DMS 273 treated with DMSO at 0.1 percent for 48 hours (cell line): ENCODE results near the gene ARFIP2.

Experiments used
- DNase-seq: peaks from one replicate; lab custom pipeline; 2025; lab: John Stamatoyannopoulos, UW

ARFIP2 gene

DNA sequence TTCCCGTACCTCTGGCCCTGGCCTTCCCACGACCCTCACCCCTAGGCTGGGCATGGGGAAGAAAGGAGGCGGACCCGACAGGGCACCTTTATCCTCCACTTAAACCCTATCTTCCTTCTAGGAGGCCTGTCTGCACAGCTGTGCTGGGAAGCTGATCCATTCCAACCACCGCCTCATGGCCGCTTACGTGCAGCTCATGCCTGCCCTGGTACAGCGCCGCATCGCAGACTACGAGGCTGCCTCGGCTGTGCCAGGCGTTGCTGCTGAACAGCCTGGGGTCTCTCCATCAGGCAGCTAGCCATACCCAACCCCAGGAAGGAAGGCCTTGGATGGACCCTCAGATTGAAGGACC, 769 bp upstream of the ARFIP2 start:
- DNase-seq, result no peak

GRCh38 chr11:6480299-6480914, 724 bp downstream of the ARFIP2 start:
- DNase-seq, result no peak

DNA sequence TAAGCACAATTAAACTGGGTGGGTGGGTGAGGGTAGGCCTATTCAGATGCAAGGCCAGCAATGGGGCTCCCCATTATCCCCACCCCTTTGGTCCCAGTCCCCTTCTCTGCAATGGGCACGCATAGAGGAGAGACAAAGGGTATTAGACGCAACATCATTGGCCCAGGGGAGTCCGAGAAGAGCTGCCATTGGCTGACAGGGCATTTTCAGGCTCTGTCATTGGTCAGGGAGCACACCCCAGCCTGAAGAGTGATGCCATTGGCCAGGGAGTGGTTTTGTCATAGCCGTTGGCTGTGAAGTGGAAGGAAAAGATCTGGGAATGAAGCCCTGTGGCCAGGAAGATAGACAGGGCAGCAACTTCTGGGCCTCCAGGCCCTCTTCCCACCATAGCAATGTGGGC, 4.6 kb downstream of the ARFIP2 start:
- no peak for DNase-seq

DNA sequence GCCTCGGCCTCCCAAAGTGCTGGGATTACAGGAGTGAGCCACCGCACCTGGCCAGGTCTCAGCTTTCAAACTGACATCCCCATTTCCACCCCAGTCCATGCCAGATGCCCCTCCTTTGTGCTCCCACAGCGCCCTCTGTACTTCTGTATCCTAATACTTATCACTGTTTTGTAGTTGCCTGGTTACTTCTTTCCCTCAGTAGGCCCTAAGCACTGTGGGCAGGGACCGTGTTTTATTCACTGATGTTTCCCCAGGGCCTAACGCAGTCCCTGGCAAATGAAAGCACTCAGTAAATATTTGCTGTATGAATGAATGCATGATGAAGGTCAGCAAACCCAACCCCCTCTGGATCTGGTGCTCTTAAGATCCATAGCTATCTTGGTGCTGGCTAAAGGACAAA, 5.2 kb downstream of the ARFIP2 start:
- DNase-seq, result no peak

- DNase-seq, result no peak
These were observed 6.2 kb downstream of the ARFIP2 start for GRCh38 chr11:6474806-6475500.

DNA sequence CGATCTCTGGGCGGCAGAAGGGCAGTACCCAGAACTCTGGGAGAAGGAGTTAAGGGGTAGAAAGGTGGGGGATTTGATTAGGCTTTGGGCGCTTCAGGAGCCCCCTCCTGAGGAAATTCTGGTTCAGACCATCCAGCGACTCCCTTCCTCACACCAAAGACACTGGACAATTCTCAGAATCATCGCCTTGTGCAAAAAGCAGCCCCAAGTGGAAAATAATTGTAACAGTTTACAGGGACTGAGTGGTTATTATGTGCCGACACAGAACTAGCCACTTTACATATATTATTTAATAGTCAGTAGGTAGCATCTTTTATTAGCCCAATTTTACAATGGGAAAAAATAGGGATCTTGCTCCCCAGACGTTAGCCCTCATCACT, 6.7 kb downstream of the ARFIP2 start:
- no peak for DNase-seq

DNA sequence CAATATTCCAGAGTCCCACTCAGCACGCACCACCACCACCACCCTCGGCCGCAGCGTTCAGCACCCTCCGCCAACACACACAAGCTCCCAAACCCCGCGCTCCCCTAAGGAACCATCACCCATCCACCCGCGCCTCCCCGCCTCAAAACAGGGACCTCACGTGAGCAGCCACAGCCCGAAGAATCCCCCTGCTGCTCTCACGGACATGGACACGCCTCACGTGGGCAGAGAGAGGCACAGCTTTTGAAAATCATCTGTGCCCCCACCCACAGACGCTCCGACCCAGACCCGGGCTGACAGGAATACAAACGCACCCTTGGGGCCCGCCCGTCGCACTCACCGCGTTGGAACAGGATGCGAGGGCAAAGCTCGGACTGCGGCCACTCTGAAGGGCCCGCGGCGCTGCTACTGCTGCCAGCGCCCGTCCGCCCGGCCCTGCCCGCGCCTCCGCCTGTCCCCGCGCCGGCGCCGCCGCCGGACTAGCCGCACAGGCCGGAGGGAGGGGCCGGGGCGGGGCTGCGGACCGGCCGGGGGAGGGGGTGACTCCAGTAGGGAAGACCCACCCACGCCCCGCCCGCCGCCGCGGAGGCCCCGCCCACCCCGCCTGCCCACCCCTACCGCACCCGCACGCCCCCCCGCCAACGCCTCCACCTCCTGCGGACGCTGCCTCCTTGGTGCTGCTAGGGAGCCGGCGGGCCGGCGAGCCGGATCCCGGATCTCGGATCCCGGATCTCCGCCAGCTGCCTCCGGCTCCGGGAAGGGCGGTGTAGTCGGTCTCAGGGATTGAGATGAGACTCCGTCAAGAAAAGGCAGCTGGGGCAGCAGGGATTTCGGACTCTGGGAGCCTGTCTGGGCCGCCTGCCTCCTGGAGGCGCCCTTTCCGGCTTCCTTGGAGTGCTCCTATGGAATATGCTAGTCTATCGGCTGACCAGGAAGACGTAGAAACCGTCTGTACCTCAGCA, 7.4 kb downstream of the ARFIP2 start, which contains the start of gene TRIM3:
Gene TRIM3, minus strand, starts transcription at position 491 of the 962 bp plus-strand sequence. CDS start 8,246 bp downstream, outside the sequence.
- peak; percentile 23 for DNase-seq

- DNase-seq, result no peak
These were observed 8.2 kb downstream of the ARFIP2 start for GRCh38 chr11:6472934-6473333.

GRCh38 chr11:6469599-6469998, 11.5 kb downstream of the ARFIP2 start:
- no peak for DNase-seq

GRCh38 chr11:6468712-6469495, 12.2 kb downstream of the ARFIP2 start:
- no peak for DNase-seq

- DNase-seq, result no peak
These were observed 22.1 kb downstream of the ARFIP2 start for GRCh38 chr11:6459099-6459450.

GRCh38 chr11:6458352-6459098, 22.6 kb downstream of the ARFIP2 start:
- DNase-seq, result no peak

DNA sequence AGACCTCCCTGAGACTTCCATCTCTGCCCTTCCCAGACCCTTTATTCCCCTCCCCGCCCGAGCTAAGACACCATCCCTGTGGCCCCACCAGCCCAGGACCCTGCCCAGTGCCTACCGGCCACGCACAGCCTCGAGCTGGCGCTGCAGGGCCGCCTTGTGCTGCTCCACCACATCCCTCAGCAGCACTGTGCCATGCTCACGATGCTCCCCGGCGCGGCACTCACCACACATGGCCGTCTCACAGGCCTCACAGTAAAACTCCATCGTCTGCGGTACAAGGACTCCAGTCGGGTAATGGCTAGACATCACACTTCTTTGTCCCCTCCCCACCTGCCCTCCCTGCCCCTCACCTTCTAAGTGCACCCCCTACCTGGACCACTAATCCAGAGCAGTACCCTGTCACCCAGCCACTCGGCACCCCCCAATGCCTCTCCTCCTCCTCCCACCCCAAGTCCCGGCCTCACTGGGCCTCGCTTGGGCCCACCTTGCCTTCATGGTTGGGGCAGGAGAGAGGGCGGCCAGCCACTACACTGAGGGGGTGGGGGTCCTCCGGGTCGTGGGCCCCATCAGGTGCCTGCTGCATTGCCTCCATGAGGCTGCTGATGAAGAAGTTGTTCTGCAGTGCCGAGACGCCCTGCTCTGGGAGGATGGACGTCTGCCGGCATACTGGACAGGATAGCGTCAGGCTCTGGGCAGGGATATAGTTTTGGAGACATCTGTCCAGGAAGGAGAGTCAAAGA, 23.4 kb downstream of the ARFIP2 start:
- DNase-seq, result no peak

- DNase-seq, result no peak
These were observed 24.6 kb downstream of the ARFIP2 start for GRCh38 chr11:6456361-6457073.

GRCh38 chr11:6455070-6455469, 26.1 kb downstream of the ARFIP2 start:
- DNase-seq, result no peak

DNA sequence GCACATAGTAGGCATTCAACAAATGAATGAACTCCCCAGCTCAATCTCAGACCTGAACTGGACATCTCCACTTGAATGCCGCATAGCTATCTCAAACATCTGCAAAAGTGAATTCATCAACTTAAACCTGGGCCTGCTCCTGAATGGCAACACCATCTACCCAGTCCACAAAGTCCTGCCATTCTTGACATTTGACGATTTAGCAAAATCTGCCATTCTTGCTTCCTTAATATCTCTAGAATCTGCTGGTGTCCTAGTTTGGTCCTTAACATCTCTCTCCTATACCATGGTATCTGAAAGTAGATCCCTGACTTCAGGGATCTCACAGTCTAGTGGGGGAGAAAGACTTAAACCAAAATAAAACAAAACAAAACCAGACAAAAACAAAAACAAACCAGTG, 28.0 kb downstream of the ARFIP2 start:
- DNase-seq, result no peak

GRCh38 chr11:6452219-6452618, 28.9 kb downstream of the ARFIP2 start:
- no peak for DNase-seq

DNA sequence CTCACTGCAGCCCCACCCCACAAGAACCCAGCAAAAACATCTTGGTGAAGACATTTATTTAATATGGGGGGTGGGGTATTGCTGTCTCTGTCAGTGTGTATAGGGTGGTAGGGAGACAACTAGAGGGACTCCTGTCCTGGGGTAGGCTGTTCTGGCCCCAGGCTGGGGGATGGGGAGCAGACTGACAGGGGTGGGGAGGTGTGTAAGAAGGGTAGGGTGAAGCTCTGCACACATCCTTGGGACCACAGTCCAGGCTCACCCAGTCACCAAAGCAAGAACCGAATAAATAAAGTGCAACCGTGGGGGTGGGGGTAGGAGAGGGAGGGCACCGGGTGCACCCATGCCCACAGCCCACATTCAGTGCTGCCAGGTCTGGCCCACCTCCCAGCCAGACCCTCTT, 32.6 kb downstream of the ARFIP2 start:
- no peak for DNase-seq

DNA sequence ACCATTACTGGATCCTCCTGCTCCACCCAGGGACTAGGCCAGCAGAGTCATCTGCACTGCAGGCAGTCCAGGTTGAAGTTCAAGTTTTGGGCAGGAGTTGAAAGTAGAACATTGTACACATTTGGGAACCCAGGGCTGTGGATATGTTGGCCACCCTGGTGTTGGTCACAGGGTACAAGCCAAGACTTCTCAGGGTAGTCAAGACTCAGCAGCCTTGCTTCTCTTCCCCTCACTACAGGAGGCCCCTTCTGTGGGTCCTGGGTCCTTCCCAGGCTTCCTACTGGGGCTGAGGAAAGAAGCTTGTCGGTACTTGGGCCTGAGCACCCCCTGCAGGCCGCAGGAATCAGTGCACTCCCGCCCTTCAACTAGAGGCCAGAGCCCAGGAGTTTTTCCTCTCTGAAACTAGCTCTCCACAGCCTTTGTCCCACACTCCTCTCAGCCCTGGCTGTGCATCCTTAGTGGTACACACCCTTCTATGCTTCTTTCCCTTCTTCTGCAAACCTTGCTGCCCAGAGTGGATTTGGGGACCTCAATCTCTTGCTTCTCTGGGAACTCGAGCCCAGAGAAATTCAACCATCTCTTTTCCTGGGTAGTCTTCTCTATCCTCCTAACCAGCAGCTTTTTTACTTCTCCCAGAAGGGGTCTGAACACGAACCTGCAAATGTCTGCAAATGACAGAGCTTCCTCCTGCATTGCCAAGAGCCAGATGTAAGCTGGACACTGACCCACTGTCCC, 37.7 kb downstream of the ARFIP2 start:
- no peak for DNase-seq
